GM12878 (cell line): ENCODE data around the gene PDE7B. TPM values are rescaled to one million over a fixed set of nuclear protein-coding genes. Genes with fewer than 3 reads are reported as not detected.

Experiments
- ATAC-seq: fragments of 200-7000 bp; cut with Tn5 transposase; 3 replicates; pipeline ENCODE4 v1.9.1; 2020; ENCODE audit warnings: mild to moderate bottlenecking, moderate library complexity
- BruUV-seq: library from RNA; stranded (reverse); fragments of 400-500 nt; replicated peaks from 2 replicates; lab custom pipeline; 2021; lab: Mats Ljungman, UMichigan
- CTCF ChIA-PET: fragments of 300-600 bp; sonication (Branson Sonifier 250); formaldehyde crosslinking; extraction: SDS; loops from one replicate; lab custom pipeline; 2021; ENCODE audit warnings: inconsistent platforms; lab: Yijun Ruan, JAX
- POLR2A ChIA-PET: fragments of 350-600 bp; formaldehyde crosslinking; extraction: SDS; loops from one replicate; lab custom pipeline; 2021; ENCODE audit warnings: inconsistent platforms; lab: Charles Lee
- RAD21 ChIA-PET: fragments of 300-600 bp; sonication (Branson Sonifier 250); formaldehyde crosslinking; loops from one replicate; lab custom pipeline; 2023; ENCODE audit warnings: antibody characterized with exemption; ENCODE audit not compliant: unreplicated experiment; lab: Charles Lee
- SMC1A ChIA-PET: fragments of 300-600 bp; sonication (Branson Sonifier 250); formaldehyde crosslinking; loops from one replicate; lab custom pipeline; 2023; ENCODE audit not compliant: unreplicated experiment, uncharacterized antibody; lab: Charles Lee
- DNase-seq: peaks from one replicate; pipeline ENCODE4 v3.0.0-alpha.2; 2011; ENCODE audit warnings: low read depth, low spot score
- FAIRE-seq: peaks from 3 replicates; lab custom pipeline; 2011; peaks lifted over from hg19 to GRCh38; lab: Jason Lieb, UNC
- H2AFZ ChIP-seq: 2 replicates; pipeline ENCODE4 v1.6.0; 2011; ENCODE audit warnings: low read depth, low read length, control low read depth; ENCODE audit not compliant: control insufficient read depth
- H3K27ac ChIP-seq: 2 replicates; pipeline ENCODE4 v1.5.1; 2011; ENCODE audit warnings: control low read depth; ENCODE audit not compliant: control insufficient read depth, insufficient read depth
- H3K27me3 ChIP-seq, 2 experiments: replicated peaks in 1 of 2; 2 replicates each; pipeline versions ENCODE4 v1.6.0 to v1.6.1; 2011; ENCODE audit warnings: low read length in 1 of 2; ENCODE audit not compliant: control insufficient read depth in 2 of 2, insufficient read depth in 2 of 2
- H3K36me3 ChIP-seq, 2 experiments: 2 replicates each; pipeline ENCODE4 v1.5.1; 2011; ENCODE audit warnings: low read length in 1 of 2; ENCODE audit not compliant: control insufficient read depth in 2 of 2, insufficient read depth in 2 of 2
- H3K4me1 ChIP-seq: 2 replicates; pipeline ENCODE4 v1.6.1; 2011; ENCODE audit warnings: mild to moderate bottlenecking, low read length, moderate library complexity, mixed read lengths; ENCODE audit not compliant: control insufficient read depth, insufficient read depth
- H3K4me2 ChIP-seq: 2 replicates; pipeline ENCODE4 v1.6.0; 2011; ENCODE audit warnings: control low read depth; ENCODE audit not compliant: control insufficient read depth, insufficient read depth
- H3K4me3 ChIP-seq: fragments of 200-600 bp; sonication (generic); 2 replicates; pipeline ENCODE4 v1.5.1; 2016
- H3K79me2 ChIP-seq: 2 replicates; pipeline ENCODE4 v1.6.0; 2011; ENCODE audit warnings: low read length; ENCODE audit not compliant: control insufficient read depth, insufficient read depth
- H3K9ac ChIP-seq: 2 replicates; pipeline ENCODE4 v1.8.0; 2011; ENCODE audit warnings: low read length, control low read depth, mixed read lengths; ENCODE audit not compliant: control insufficient read depth, insufficient read depth
- H3K9me3 ChIP-seq: replicated peaks from 3 replicates; pipeline ENCODE4 v1.5.1; 2011; ENCODE audit warnings: mild to moderate bottlenecking, low read length; ENCODE audit not compliant: control insufficient read depth, insufficient read depth
- H4K20me1 ChIP-seq: 2 replicates; pipeline ENCODE4 v1.6.0; 2011; ENCODE audit not compliant: control insufficient read depth, insufficient read depth
- BMI1 ChIP-seq: fragments of 450-650 bp; IDR thresholded peaks from 2 replicates; pipeline ENCODE4 v1.6.1; 2016; ENCODE audit warnings: mild to moderate bottlenecking, moderate library complexity, borderline replicate concordance
- E2F4 ChIP-seq: IDR thresholded peaks from 2 replicates; pipeline ENCODE4 v1.6.1; 2012; ENCODE audit warnings: low read depth, low read length, improper control_type of control experiment
- GABPA ChIP-seq: IDR thresholded peaks from 2 replicates; pipeline ENCODE4 v1.6.1; 2014; ENCODE audit warnings: antibody characterized with exemption, low read depth, mild to moderate bottlenecking, inconsistent platforms
- HDAC2 ChIP-seq: fragments of 200-600 bp; sonication (generic); IDR thresholded peaks from 2 replicates; pipeline ENCODE4 v1.6.1; 2017
- IKZF1 ChIP-seq: fragments of 450-650 bp; conservative IDR thresholded peaks from 2 replicates; pipeline ENCODE4 v1.6.1; 2017; ENCODE audit warnings: antibody characterized with exemption, mild to moderate bottlenecking
- MEF2A ChIP-seq: IDR thresholded peaks from 2 replicates; pipeline ENCODE4 v1.6.1; 2011; ENCODE audit warnings: low read depth, mild to moderate bottlenecking, low read length, moderate library complexity; ENCODE audit not compliant: insufficient read depth
- MTA2 ChIP-seq: fragments of 450-650 bp; IDR thresholded peaks from 2 replicates; pipeline ENCODE4 v1.6.1; 2016; ENCODE audit warnings: low read depth, mild to moderate bottlenecking, moderate library complexity
- NR2C2 ChIP-seq: IDR thresholded peaks from 2 replicates; pipeline ENCODE4 v1.6.1; 2011; ENCODE audit warnings: borderline replicate concordance, low read depth; ENCODE audit not compliant: control insufficient read depth, insufficient read length
- RBBP5 ChIP-seq: fragments of 200-600 bp; sonication (generic); conservative IDR thresholded peaks from 2 replicates; pipeline ENCODE4 v1.6.1; 2016
- RELA ChIP-seq: fragments of 450-650 bp; IDR thresholded peaks from 2 replicates; pipeline ENCODE4 v1.8.0; 2014; ENCODE audit warnings: borderline replicate concordance; ENCODE audit not compliant: partially characterized antibody
- SMC3 ChIP-seq: IDR thresholded peaks from 2 replicates; pipeline ENCODE4 v1.6.1; 2011; ENCODE audit warnings: low read length, improper control_type of control experiment, borderline replicate concordance
- SP1 ChIP-seq: IDR thresholded peaks from one replicate; pipeline ENCODE4 v1.6.1; 2011; ENCODE audit warnings: low read depth, low read length
- TCF7 ChIP-seq: IDR thresholded peaks from 2 replicates; pipeline ENCODE4 v1.6.1; 2014; ENCODE audit warnings: antibody characterized with exemption, borderline replicate concordance
- YY1 ChIP-seq: IDR thresholded peaks from 2 replicates; pipeline ENCODE4 v1.6.1; 2011; ENCODE audit warnings: low read depth, mild to moderate bottlenecking, low read length
- ZNF274 ChIP-seq: IDR thresholded peaks from one replicate; pipeline ENCODE4 v1.8.0; 2011; ENCODE audit not compliant: insufficient read length, insufficient read depth
- ZNF592 ChIP-seq: fragments of 450-650 bp; IDR thresholded peaks from 2 replicates; pipeline ENCODE4 v1.6.1; 2017; ENCODE audit warnings: mild to moderate bottlenecking, moderate library complexity
- WGBS: methylation state at CpG from one replicate; pipeline ENCODE4 v1.1.6; 2016; ENCODE audit warnings: low lambda C conversion rate; ENCODE audit not compliant: insufficient replicate concordance, insufficient coverage; ENCODE audit errors: missing lambda C conversion rate; 5-methylcytosine and 5-hydroxymethylcytosine counted together
- in situ Hi-C: fragments of 300-500 bp; cut with MboI; formaldehyde crosslinking; loops from 9 replicates; pipeline ENCODE4 v1.14.3; 2018; ENCODE audit warnings: mixed read lengths
- intact Hi-C: fragments of 100-400 bp; cut with micrococcal nuclease; formaldehyde crosslinking; loops from one replicate; pipeline ENCODE4 v1.14.2; 2022; ENCODE audit not compliant: unreplicated experiment
- polyA plus RNA-seq, 11 experiments: library from polyadenylated mRNA; depleted of rRNA in 4 of 11; unstranded in 6 of 11; stranded (reverse) in 5 of 11; fragments of >200 nt; fragmentation: Nextera tagmentation in 4 of 11; fragmentation: Illumina TruSeq in 1 of 11; extraction: Ambion mirVana in 4 of 11; extraction: Trizol in 1 of 11; gene quantifications; 1 replicate in 1 of 11; 2 replicates in 10 of 11; pipeline versions ENCODE4 v1.2.1 to v1.2.3, GENCODE V29; 2011 to 2016; ENCODE audit warnings: inconsistent platforms in 2 of 11, missing spikeins in 2 of 11, low read depth in 1 of 11
- total RNA-seq, 4 experiments: library from RNA; depleted of rRNA in 3 of 4; stranded (reverse); fragments of >200 nt in 3 of 4; fragmentation: Illumina TruSeq in 1 of 4; extraction: Trizol in 1 of 4; gene quantifications; 2 replicates each; pipeline versions ENCODE4 v1.2.1 to v1.2.3, GENCODE V29; 2013 to 2021

Gene PDE7B
- total and polyA plus RNA-seq, 10 of the 15 experiments (the other 5 are each of a cell fraction or from before 2014, with no cell fraction given): not detected

GRCh38 chr6:135820340-135820739, 31.2 kb upstream of the PDE7B start:
- BruUV-seq: no TSS peak
- in situ Hi-C loops (no loop called here), intact Hi-C loops (no loop called here)
- H3K36me3 ChIP-seq: no peaks in the 10 kb centered on the region
- RAD21 ChIA-PET: no interaction called here
- H3K79me2 ChIP-seq: no peaks in the 10 kb centered on the region
- POLR2A ChIA-PET: no interaction called here
- H3K4me3 ChIP-seq: no peak overlapping the region
- no peaks in the 10 kb centered on the region; a peak in 1 of 4 replicates for H3K27me3 ChIP-seq
- no peak for DNase-seq
- H2AFZ ChIP-seq: no peak overlapping the region
- H3K9me3 ChIP-seq: no peaks in the 10 kb centered on the region
- WGBS: 28% methylated on average over 6 of the region's 6 CpGs
- no peaks in the 10 kb centered on the region for H4K20me1 ChIP-seq
- SMC1A ChIA-PET: no interaction called here
- no peak overlapping the region for H3K4me2 ChIP-seq
- CTCF ChIA-PET: interaction anchor here (0.6 kb wide), 1 partner anchor 397 kb away, joined by 3 read pairs; no protein-coding TSS in a partner anchor
- no peak for FAIRE-seq
- H3K4me1 ChIP-seq: no peaks in the 10 kb centered on the region
- H3K27ac ChIP-seq: no peak overlapping the region
- no peak overlapping the region for H3K9ac ChIP-seq
- TF ChIP-seq GABPA: no peak
- TF ChIP-seq YY1: no peak
- no peak for TF ChIP-seq MTA2
- TF ChIP-seq RELA: no peak
- no peak for TF ChIP-seq HDAC2
- TF ChIP-seq SMC3: no peak
- no peak for TF ChIP-seq BMI1
- TF ChIP-seq RBBP5: no peak
- no peak for TF ChIP-seq E2F4
- TF ChIP-seq ZNF274: no peak
- no peak for TF ChIP-seq MEF2A
- no peak for TF ChIP-seq NR2C2
- no peak for TF ChIP-seq TCF7
- no peak for TF ChIP-seq ZNF592
- TF ChIP-seq IKZF1: no peak
- no peak for TF ChIP-seq SP1
- no peak for ATAC-seq
